ENCODE data around the gene APOA5. TPM values are rescaled to one million over a fixed set of nuclear protein-coding genes. Genes with fewer than 3 reads are reported as not detected.

Gene APOA5, protein sequence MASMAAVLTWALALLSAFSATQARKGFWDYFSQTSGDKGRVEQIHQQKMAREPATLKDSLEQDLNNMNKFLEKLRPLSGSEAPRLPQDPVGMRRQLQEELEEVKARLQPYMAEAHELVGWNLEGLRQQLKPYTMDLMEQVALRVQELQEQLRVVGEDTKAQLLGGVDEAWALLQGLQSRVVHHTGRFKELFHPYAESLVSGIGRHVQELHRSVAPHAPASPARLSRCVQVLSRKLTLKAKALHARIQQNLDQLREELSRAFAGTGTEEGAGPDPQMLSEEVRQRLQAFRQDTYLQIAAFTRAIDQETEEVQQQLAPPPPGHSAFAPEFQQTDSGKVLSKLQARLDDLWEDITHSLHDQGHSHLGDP
- not detected in 2 replicates for total RNA-seq (2011; cell fraction: chromatin; rRNA removed; ENCODE audit: low replicate concordance)
- total RNA-seq (2011; cell fraction: nucleolus; rRNA removed), result not detected in 2 replicates
- not detected in 2 replicates for total RNA-seq (2011; cell fraction: nucleoplasm; rRNA removed)
- total RNA-seq (2014; rRNA removed), result not detected in 2 replicates
- total RNA-seq (2014; rRNA removed; fragmentation: Illumina TruSeq; extraction: Trizol), result not detected in 2 replicates
- not detected in 2 replicates for total RNA-seq (2015; rRNA removed; fragmentation: Illumina TruSeq; extraction: Trizol)
- 0.67 TPM in 1 of 2 replicates, not detected in the other for total RNA-seq (2021)
- polyA plus RNA-seq (2011; rRNA removed), result not detected in 2 replicates
- polyA plus RNA-seq (2011; cell fraction: cytosol; rRNA removed), result 0.03 TPM in 1 of 2 replicates, not detected in the other
- not detected in 2 replicates for polyA plus RNA-seq (2011; cell fraction: nucleus; rRNA removed)
- not detected in 2 replicates for polyA plus RNA-seq (2012)
- polyA plus RNA-seq (2014; fragmentation: Illumina TruSeq; extraction: Trizol), result not detected in 2 replicates
- not detected for polyA plus RNA-seq (2014; fragmentation: Nextera tagmentation; extraction: Ambion mirVana)
- polyA plus RNA-seq (2014; rRNA removed), result not detected in 2 replicates
- not detected in 2 replicates for polyA minus RNA-seq (2011; rRNA and poly(A)+ RNA removed)
- polyA minus RNA-seq (2011; cell fraction: cytosol; rRNA and poly(A)+ RNA removed), result not detected in 2 replicates
- polyA minus RNA-seq (2011; cell fraction: nucleus; rRNA and poly(A)+ RNA removed), result not detected in 2 replicates
- Bru-seq, nascent RNA, result percentile 16 among the genes with signal in this experiment
- BruChase-seq, experiment 1, labeled RNA remaining after a 2-hour chase, result not detected
- BruChase-seq, experiment 2, labeled RNA remaining after a 6-hour chase, result not detected
- long read RNA-seq, experiment 1, result 0 reads
- long read RNA-seq, experiment 2, result 0 reads
- long read RNA-seq, experiment 3, result 0 reads

DNA sequence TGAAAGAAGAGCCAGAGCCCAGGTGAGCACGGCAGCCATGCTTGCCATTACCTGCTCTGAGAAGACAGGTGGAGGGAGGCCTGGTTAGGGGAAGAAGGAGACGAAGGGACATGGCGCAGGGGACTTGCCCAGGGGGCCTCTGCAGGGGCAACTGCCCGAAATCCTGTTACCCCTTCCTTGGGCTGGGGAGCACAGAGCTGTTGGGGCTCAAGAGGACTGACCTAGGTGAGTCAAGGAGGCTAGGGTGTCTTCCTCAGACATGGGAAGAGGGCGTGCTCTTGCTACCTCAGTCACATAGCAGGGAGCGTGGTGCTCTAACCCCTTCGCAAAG lies at the start of gene APOA5:
Gene APOA5 (minus strand): TSS at position 67 of the 331 bp plus-strand sequence. CDS start 19 bp downstream, at position 48.
- Histone ChIP-seq H3K4me1 (replicated peaks in 1 of 2; ENCODE audit: control insufficient read depth in 2 of 2, insufficient read depth in 2 of 2, low read length in 2 of 2) (peaks cover 23 to 33% of the 10 kb centered on the region in 2 experiments), H3K4me3 (no peak within 1 kb of the TSS), H3K27me3 (ENCODE audit: control insufficient read depth in 2 of 2, insufficient read depth in 2 of 2, low read length in 2 of 2) (no peaks in the 10 kb centered on the region), H2AFZ (ENCODE audit: low read depth, low read length) (peak within 1 kb of the TSS; percentile 93), H3K9ac (ENCODE audit: insufficient read depth in 1 of 2, low read depth in 2 of 2, low read length in 2 of 2) (peak within 1 kb of the TSS in 1 of 2 experiments; percentile 65; a peak in 2 of 4 replicates), H3K4me2 (ENCODE audit: insufficient read depth, low read length) (peak within 1 kb of the TSS; percentile 45), H3K9me1 (ENCODE audit: control insufficient read depth, insufficient read depth, low read length) (no peaks in the 10 kb centered on the region), H3K79me2 (ENCODE audit: control insufficient read depth, insufficient read depth, low read length) (peaks cover 12% of the 10 kb centered on the region), H3K36me3 (ENCODE audit: control insufficient read depth, insufficient read depth, low read length) (peaks cover 1% of the 10 kb centered on the region; the same call in 1 of the 3 replicates), H3K9me3 (replicated peaks; ENCODE audit: control insufficient read depth, insufficient read depth, low read depth, low read length) (no peaks in the 10 kb centered on the region), H4K20me1 (replicated peaks; ENCODE audit: control insufficient read depth, insufficient read depth, low read length) (no peaks in the 10 kb centered on the region), H3K27ac (ENCODE audit: extremely low read depth, low read depth, low read length) (no peak within 1 kb of the TSS)
- FAIRE-seq, result no peak
- in situ Hi-C loops (cut with MboI) (no loop called here), intact Hi-C loops (cut with micrococcal nuclease) (loop anchor here (1.0 to 5.0 kb wide), 2 partner anchors 315 to 436 kb away; no protein-coding TSS in a partner anchor)
- no peak for ATAC-seq
- DNase-seq (ENCODE audit: extremely low read depth in 1 of 4, low spot score in 3 of 4), result no peak
- ChIA-PET POLR2A (interaction anchor here (0.7 kb wide), 1 partner anchor 306 kb away, joined by 3 read pairs; no protein-coding TSS in a partner anchor), CTCF (ENCODE audit: low intra/inter-chr PET ratio) (interaction anchor here (1.4 to 2.7 kb wide), 2 partner anchors 314 to 435 kb away, joined by 4 to 11 read pairs; no protein-coding TSS in a partner anchor)
- TF ChIP-seq ZBTB8A (IDR thresholded peaks at IDR 0.05; ENCODE audit: partially characterized antibody) (no peak), TEAD1 (CRISPR knock-in tag; IDR thresholded peaks at IDR 0.05) (0 out of 4 replicates have a peak, but pooled peaks of 1 of the 2 experiments have one; percentile 4)
- BruUV-seq (replicated peaks), result no TSS peak
- WGBS (ENCODE audit: insufficient coverage, low coverage, missing lambda C conversion rate), result 54% methylated on average over 6 of the region's 7 CpGs

Data from K562 (cell line).